SU-DHL-6 (cell line): ENCODE results near the gene RBM20.
A peak's percentile ranks its signal among the peaks of the same experiment; 100 is the strongest.

Experiments
- H2AFZ ChIP-seq: fragments of 200-600 bp; sonication (generic); 2 replicates; pipeline ENCODE4 v1.6.1; 2014; ENCODE audit warnings: low read depth, mild to moderate bottlenecking, moderate library complexity, mixed read lengths, antibody characterized with exemption, low read length; ENCODE audit not compliant: severe bottlenecking
- H3F3A ChIP-seq: fragments of 200-600 bp; shearing (Covaris generic); 2 replicates; pipeline ENCODE4 v1.6.0; 2016; ENCODE audit warnings: antibody characterized with exemption, mild to moderate bottlenecking; ENCODE audit not compliant: insufficient read depth
- H3K27ac ChIP-seq: fragments of 200-600 bp; sonication (generic); 2 replicates; pipeline ENCODE4 v1.5.1; 2016; ENCODE audit warnings: low read depth, mild to moderate bottlenecking, low read length, moderate library complexity, mixed read lengths
- H3K27me3 ChIP-seq: fragments of 200-600 bp; sonication (generic), shearing (Covaris generic); 2 replicates; pipeline ENCODE4 v1.6.0; 2014; ENCODE audit warnings: mild to moderate bottlenecking, low read length
- H3K36me3 ChIP-seq: fragments of 200-600 bp; sonication (generic); 2 replicates; pipeline ENCODE4 v1.6.1; 2014; ENCODE audit warnings: mild to moderate bottlenecking, low read length, mixed read lengths
- H3K4me2 ChIP-seq: fragments of 300-600, 200-600 bp; shearing (Covaris generic), sonication (generic); 2 replicates; pipeline ENCODE4 v1.6.0; 2014; ENCODE audit warnings: low read length, low read depth, mild to moderate bottlenecking; ENCODE audit not compliant: poor library complexity, severe bottlenecking
- H3K4me3 ChIP-seq: fragments of 200-600 bp; sonication (generic); 2 replicates; pipeline ENCODE4 v1.5.1; 2014; ENCODE audit warnings: antibody characterized with exemption, low read length, mild to moderate bottlenecking, mixed read lengths; ENCODE audit not compliant: insufficient read depth, poor library complexity, severe bottlenecking
- H3K79me2 ChIP-seq: fragments of 200-600 bp; sonication (generic); 2 replicates; pipeline ENCODE4 v1.6.1; 2014; ENCODE audit warnings: mild to moderate bottlenecking, low read length, moderate library complexity; ENCODE audit not compliant: insufficient read depth
- H3K9ac ChIP-seq: fragments of 200-600 bp; sonication (generic); 2 replicates; pipeline ENCODE4 v1.7.0; 2014; ENCODE audit warnings: mild to moderate bottlenecking, low read length
- H3K9me2 ChIP-seq: fragments of 200-600 bp; sonication (generic); replicated peaks from 2 replicates; pipeline ENCODE4 v1.6.1; 2014; ENCODE audit warnings: low read length; ENCODE audit not compliant: insufficient read depth
- H3K9me3 ChIP-seq: fragments of 200-600 bp; sonication (generic); 2 replicates; pipeline ENCODE4 v1.6.1; 2014; ENCODE audit warnings: low read length, mixed read lengths; ENCODE audit not compliant: insufficient read depth
- H4K20me1 ChIP-seq: fragments of 200-600 bp; sonication (generic); 2 replicates; pipeline ENCODE4 v1.6.1; 2014; ENCODE audit warnings: low read depth, mild to moderate bottlenecking, antibody characterized with exemption, low read length, moderate library complexity, mixed read lengths
- EZH2phosphoT487 ChIP-seq: fragments of 200-600 bp; sonication (generic), shearing (Covaris generic); conservative IDR thresholded peaks from 2 replicates; pipeline ENCODE4 v1.6.1; 2018; ENCODE audit warnings: mild to moderate bottlenecking, antibody characterized with exemption, low read length, moderate library complexity, mixed read lengths
- TF ChIP-seq, protein P1 (sequence below): fragments of 200-600 bp; sonication (generic); IDR thresholded peaks from one replicate; pipeline ENCODE4 v1.5.1; 2017; ENCODE audit warnings: antibody characterized with exemption, mild to moderate bottlenecking, low read length, moderate library complexity; ENCODE audit not compliant: insufficient read depth, poor library complexity, severe bottlenecking

Gene RBM20

GRCh38 chr10:110845192-110845755, 201.1 kb downstream of the RBM20 start:
- Histone ChIP-seq H3K36me3 (no peaks in the 10 kb centered on the region), H3K9me2 (no peaks in the 10 kb centered on the region), H3K27me3 (no peaks in the 10 kb centered on the region), H3K9me3 (no peaks in the 10 kb centered on the region), H3K79me2 (no peaks in the 10 kb centered on the region), H4K20me1 (no peaks in the 10 kb centered on the region), H3K27ac (peak overlapping the region; percentile 15; the same call in 1 of the 2 replicates), H3K4me3 (no peak overlapping the region), H2AFZ (no peak overlapping the region), H3K9ac (no peak overlapping the region), H3K4me2 (no peak overlapping the region), H3F3A (peaks cover 20% of the 10 kb centered on the region)
- no peak for TF ChIP-seq EZH2phosphoT487
- TF ChIP-seq, protein P1, sequence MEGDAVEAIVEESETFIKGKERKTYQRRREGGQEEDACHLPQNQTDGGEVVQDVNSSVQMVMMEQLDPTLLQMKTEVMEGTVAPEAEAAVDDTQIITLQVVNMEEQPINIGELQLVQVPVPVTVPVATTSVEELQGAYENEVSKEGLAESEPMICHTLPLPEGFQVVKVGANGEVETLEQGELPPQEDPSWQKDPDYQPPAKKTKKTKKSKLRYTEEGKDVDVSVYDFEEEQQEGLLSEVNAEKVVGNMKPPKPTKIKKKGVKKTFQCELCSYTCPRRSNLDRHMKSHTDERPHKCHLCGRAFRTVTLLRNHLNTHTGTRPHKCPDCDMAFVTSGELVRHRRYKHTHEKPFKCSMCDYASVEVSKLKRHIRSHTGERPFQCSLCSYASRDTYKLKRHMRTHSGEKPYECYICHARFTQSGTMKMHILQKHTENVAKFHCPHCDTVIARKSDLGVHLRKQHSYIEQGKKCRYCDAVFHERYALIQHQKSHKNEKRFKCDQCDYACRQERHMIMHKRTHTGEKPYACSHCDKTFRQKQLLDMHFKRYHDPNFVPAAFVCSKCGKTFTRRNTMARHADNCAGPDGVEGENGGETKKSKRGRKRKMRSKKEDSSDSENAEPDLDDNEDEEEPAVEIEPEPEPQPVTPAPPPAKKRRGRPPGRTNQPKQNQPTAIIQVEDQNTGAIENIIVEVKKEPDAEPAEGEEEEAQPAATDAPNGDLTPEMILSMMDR, result no peak

DNA sequence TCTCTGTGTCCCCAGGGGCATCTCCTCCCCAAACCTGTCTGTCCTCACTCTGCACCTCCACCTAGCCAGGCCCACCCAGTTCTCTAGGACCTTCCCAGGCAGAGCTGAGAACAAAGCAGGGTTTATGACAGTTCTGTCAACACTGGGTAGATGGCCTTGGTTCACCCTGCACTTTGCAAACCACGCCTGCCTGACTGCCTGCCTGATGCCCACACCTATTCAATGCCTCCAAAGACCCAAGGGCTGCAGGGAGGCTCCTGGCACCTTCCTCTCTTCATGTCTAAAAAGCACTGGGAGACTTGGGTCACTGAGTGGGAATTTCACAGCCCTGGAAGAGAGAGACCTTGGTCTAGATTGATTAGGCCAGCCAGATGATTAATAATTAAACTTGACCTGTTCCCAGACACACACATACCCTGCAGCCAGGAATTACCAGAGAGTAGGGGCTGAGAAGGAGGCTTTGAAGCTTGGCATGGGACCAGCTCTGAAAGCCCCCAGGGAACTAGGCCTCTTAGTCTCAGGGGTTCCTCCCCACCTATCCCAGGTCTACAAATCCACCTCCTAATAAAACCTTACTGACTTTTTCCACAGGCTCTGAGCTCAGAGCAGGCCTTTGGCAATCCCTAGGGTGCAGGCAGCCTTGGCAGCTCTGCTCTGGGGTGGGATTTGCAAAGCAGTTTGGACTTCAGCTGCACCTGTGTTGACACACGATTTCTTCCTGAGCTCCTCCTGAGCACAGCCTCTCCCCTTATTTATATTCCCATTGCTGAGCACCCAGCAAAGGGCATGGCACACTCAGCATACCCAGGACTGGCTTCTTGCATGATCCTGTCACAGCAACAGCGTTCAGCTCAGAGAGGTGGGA, 201.9 kb downstream of the RBM20 start:
- H3K27ac ChIP-seq, result no peak overlapping the region
- no peaks in the 10 kb centered on the region for H3K9me3 ChIP-seq
- H2AFZ ChIP-seq, result no peak overlapping the region
- H4K20me1 ChIP-seq, result no peaks in the 10 kb centered on the region
- no peaks in the 10 kb centered on the region for H3K79me2 ChIP-seq
- H3K36me3 ChIP-seq, result no peaks in the 10 kb centered on the region
- no peak overlapping the region for H3K4me3 ChIP-seq
- no peak overlapping the region for H3K4me2 ChIP-seq
- H3F3A ChIP-seq, result peaks cover 20% of the 10 kb centered on the region
- no peaks in the 10 kb centered on the region for H3K27me3 ChIP-seq
- H3K9me2 ChIP-seq, result no peaks in the 10 kb centered on the region
- H3K9ac ChIP-seq, result no peak overlapping the region
- TF ChIP-seq, protein P1, result no peak
- TF ChIP-seq EZH2phosphoT487, result no peak

- H3K27ac ChIP-seq, result no peak overlapping the region
- H3K4me3 ChIP-seq, result no peak overlapping the region
- no peaks in the 10 kb centered on the region for H3K9me3 ChIP-seq
- H2AFZ ChIP-seq, result no peak overlapping the region
- no peaks in the 10 kb centered on the region for H4K20me1 ChIP-seq
- peaks cover 17% of the 10 kb centered on the region for H3F3A ChIP-seq
- no peak overlapping the region for H3K9ac ChIP-seq
- no peak overlapping the region for H3K4me2 ChIP-seq
- H3K27me3 ChIP-seq, result no peaks in the 10 kb centered on the region
- no peaks in the 10 kb centered on the region for H3K79me2 ChIP-seq
- H3K9me2 ChIP-seq, result no peaks in the 10 kb centered on the region
- no peaks in the 10 kb centered on the region for H3K36me3 ChIP-seq
- no peak for TF ChIP-seq EZH2phosphoT487
- TF ChIP-seq, protein P1, result no peak
Observed at GRCh38 chr10:110847374-110847773, 203.2 kb downstream of the RBM20 start.
